ENCODE results near the gene F9. TPM values are rescaled to one million over a fixed set of nuclear protein-coding genes. Genes with fewer than 3 reads are reported as not detected.

F9 gene
- total and polyA plus RNA-seq, 2 of the 4 experiments (the other 2 are of a cell fraction) = not detected

- H3K9me3 ChIP-seq (ENCODE audit: control insufficient read depth, insufficient read depth, low read length) = no peaks in the 10 kb centered on the region
- H3K23ac ChIP-seq (ENCODE audit: low read depth, low read length) = no peak overlapping the region
- no peak overlapping the region for H4K5ac ChIP-seq (ENCODE audit: low read depth, low read length)
- H3K9me1 ChIP-seq (ENCODE audit: insufficient read depth, low read length) = no peaks in the 10 kb centered on the region
- H3K4ac ChIP-seq (ENCODE audit: low read depth, low read length) = no peak overlapping the region
- ChIA-PET POLR2A (ENCODE audit: unreplicated experiment) (no interaction called here), CTCF (no interaction called here)
- no peak overlapping the region for H3K27ac ChIP-seq (ENCODE audit: insufficient read depth, low read length)
- ATAC-seq (ENCODE audit: low read depth) (no peak), DNase-seq (no peak)
- no peak overlapping the region for H3K4me2 ChIP-seq (ENCODE audit: low read depth, low read length)
- no peak overlapping the region for H4K8ac ChIP-seq (ENCODE audit: low read depth in 2 of 2, low read length in 2 of 2)
- H4K91ac ChIP-seq (ENCODE audit: insufficient read depth, low read depth, low read length) = no peak overlapping the region
- in situ Hi-C loops (cut with MboI; ENCODE audit: low sequenced_read_pairs) = no loop called here
- no peak overlapping the region for H2BK120ac ChIP-seq (ENCODE audit: low read depth, low read length)
- no peaks in the 10 kb centered on the region for H3K79me1 ChIP-seq (ENCODE audit: low read depth in 1 of 2, low read length in 2 of 2)
- no peak overlapping the region for H3K9ac ChIP-seq (ENCODE audit: low read depth, low read length)
- H2BK15ac ChIP-seq (ENCODE audit: low read depth, low read length) = no peak overlapping the region
- H3K56ac ChIP-seq (ENCODE audit: extremely low read depth, insufficient read depth, low read length) = no peak overlapping the region
- H3K14ac ChIP-seq (replicated peaks; ENCODE audit: low read depth, low read length) = no peak overlapping the region
- dilution Hi-C loops (cut with HindIII; ENCODE audit: low sequenced_read_pairs, unreplicated experiment) = no loop called here
- H2AK9ac ChIP-seq (replicated peaks; ENCODE audit: low read depth, low read length, poor library complexity) = no peak overlapping the region
- no peaks in the 10 kb centered on the region for H3K4me1 ChIP-seq (ENCODE audit: control insufficient read depth, insufficient read depth, low read length)
- H2BK5ac ChIP-seq (ENCODE audit: low read depth, low read length, poor library complexity, severe bottlenecking) = no peak overlapping the region
- no peak overlapping the region for H2BK20ac ChIP-seq (ENCODE audit: low read depth, low read length)
- WGBS, 2 experiments (ENCODE audit: extremely low coverage in 2 of 2, insufficient read length in 1 of 2) = 30% methylated on average over 3 of the region's 4 CpGs; no CpG with 5 or more reads in 1 of the 2 experiments
- no peaks in the 10 kb centered on the region for H3K27me3 ChIP-seq (ENCODE audit: control insufficient read depth, insufficient read depth, low read length)
- no TSS peak for BruUV-seq (replicated peaks)
- intact Hi-C loops (cut with micrococcal nuclease) = no loop called here
- H2AFZ ChIP-seq (replicated peaks; ENCODE audit: low read length, poor library complexity) = no peak overlapping the region
- H3K36me3 ChIP-seq (ENCODE audit: control insufficient read depth, insufficient read depth, low read length) = no peaks in the 10 kb centered on the region
- no peaks in the 10 kb centered on the region for H4K20me1 ChIP-seq (ENCODE audit: insufficient read depth, low read length)
- H2AK5ac ChIP-seq (ENCODE audit: low read depth, low read length) = no peak overlapping the region
- H3K4me3 ChIP-seq (ENCODE audit: insufficient read depth, low read depth, low read length) = no peak overlapping the region
- no peak overlapping the region for H3K18ac ChIP-seq (ENCODE audit: low read depth, low read length)
- TF ChIP-seq POLR2A (IDR thresholded peaks at IDR 0.05; ENCODE audit: low read depth, low read length) = no peak
- TF ChIP-seq MAZ (IDR thresholded peaks at IDR 0.05; ENCODE audit: borderline replicate concordance, low read depth, low read length) = no peak
- no peak for TF ChIP-seq MAFK (IDR thresholded peaks at IDR 0.05; ENCODE audit: low read depth, low read length)
- TF ChIP-seq, protein P1, sequence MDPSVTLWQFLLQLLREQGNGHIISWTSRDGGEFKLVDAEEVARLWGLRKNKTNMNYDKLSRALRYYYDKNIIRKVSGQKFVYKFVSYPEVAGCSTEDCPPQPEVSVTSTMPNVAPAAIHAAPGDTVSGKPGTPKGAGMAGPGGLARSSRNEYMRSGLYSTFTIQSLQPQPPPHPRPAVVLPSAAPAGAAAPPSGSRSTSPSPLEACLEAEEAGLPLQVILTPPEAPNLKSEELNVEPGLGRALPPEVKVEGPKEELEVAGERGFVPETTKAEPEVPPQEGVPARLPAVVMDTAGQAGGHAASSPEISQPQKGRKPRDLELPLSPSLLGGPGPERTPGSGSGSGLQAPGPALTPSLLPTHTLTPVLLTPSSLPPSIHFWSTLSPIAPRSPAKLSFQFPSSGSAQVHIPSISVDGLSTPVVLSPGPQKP (IDR thresholded peaks at IDR 0.05; ENCODE audit: borderline replicate concordance, low read depth, low read length) = no peak
- TF ChIP-seq RFX5 (IDR thresholded peaks at IDR 0.05; ENCODE audit: low read depth, low read length) = no peak
- TF ChIP-seq BHLHE40 (IDR thresholded peaks at IDR 0.05; ENCODE audit: low read depth, low read length) = no peak
- TF ChIP-seq FOS (IDR thresholded peaks at IDR 0.05; ENCODE audit: low read depth, low read length) = no peak
- no peak for TF ChIP-seq RAD21 (IDR thresholded peaks at IDR 0.05; ENCODE audit: low read length)
- TF ChIP-seq RCOR1 (IDR thresholded peaks at IDR 0.05; ENCODE audit: insufficient replicate concordance, low read length) = no peak
- no peak for TF ChIP-seq CTCF (conservative IDR thresholded peaks at IDR 0.05; ENCODE audit: low read depth, low read length)
Observed at GRCh38 chrX:139533444-139533843, 2.9 kb downstream of the F9 start.

Measured in IMR-90 (cell line).